Karpas-422 (cell line): ENCODE measurements around the gene ASCL1. TPM values are rescaled to one million over a fixed set of nuclear protein-coding genes. Genes with fewer than 3 reads are reported as not detected.

Experiments used
- DNase-seq: peaks from one replicate; pipeline ENCODE4 v3.0.0-alpha.2; 2015
- H2AFZ ChIP-seq: fragments of 200-600 bp; sonication (generic); 2 replicates; pipeline ENCODE4 v1.6.1; 2014; ENCODE audit warnings: antibody characterized with exemption, low read length, mixed read lengths
- H3K27ac ChIP-seq: fragments of 200-600 bp; sonication (generic); 2 replicates; pipeline ENCODE4 v1.5.1; 2014; ENCODE audit warnings: mild to moderate bottlenecking, low read length, moderate library complexity
- H3K27me3 ChIP-seq: fragments of 200-600 bp; sonication (generic); 2 replicates; pipeline ENCODE4 v1.6.1; 2014; ENCODE audit warnings: low read length, mixed read lengths
- H3K36me3 ChIP-seq: fragments of 200-600 bp; sonication (generic); 2 replicates; pipeline ENCODE4 v1.6.1; 2014; ENCODE audit warnings: low read length, mixed read lengths; ENCODE audit not compliant: insufficient read depth
- H3K4me1 ChIP-seq: fragments of 200-600 bp; sonication (generic); 2 replicates; pipeline ENCODE4 v1.6.1; 2014; ENCODE audit warnings: mild to moderate bottlenecking, low read length, mixed read lengths
- H3K4me2 ChIP-seq: fragments of 200-600 bp; sonication (generic); 2 replicates; pipeline ENCODE4 v1.6.1; 2014; ENCODE audit warnings: low read length, low read depth, mild to moderate bottlenecking; ENCODE audit not compliant: poor library complexity, severe bottlenecking
- H3K4me3 ChIP-seq: fragments of 200-600 bp; sonication (generic); 2 replicates; pipeline ENCODE4 v1.5.1; 2014; ENCODE audit warnings: mild to moderate bottlenecking, antibody characterized with exemption, low read length, mixed read lengths
- H3K79me2 ChIP-seq: fragments of 200-600 bp; sonication (generic); 2 replicates; pipeline ENCODE4 v1.6.1; 2014; ENCODE audit warnings: mild to moderate bottlenecking, low read length, mixed read lengths
- H3K9ac ChIP-seq: fragments of 200-600 bp; sonication (generic); 2 replicates; pipeline ENCODE4 v1.6.0; 2014; ENCODE audit warnings: low read length
- H3K9me2 ChIP-seq: fragments of 200-600 bp; sonication (generic), shearing (Covaris generic); replicated peaks from 2 replicates; pipeline ENCODE4 v1.6.0; 2014; ENCODE audit warnings: mild to moderate bottlenecking, low read length, moderate library complexity; ENCODE audit not compliant: insufficient read depth
- H3K9me3 ChIP-seq: fragments of 300-700, 200-600 bp; sonication (generic); 2 replicates; pipeline ENCODE4 v1.6.1; 2014; ENCODE audit warnings: low read length, mixed read lengths
- H4K20me1 ChIP-seq: fragments of 200-600 bp; sonication (generic); 2 replicates; pipeline ENCODE4 v1.6.1; 2014; ENCODE audit warnings: mild to moderate bottlenecking, antibody characterized with exemption, low read length, low read depth; ENCODE audit not compliant: insufficient read depth
- total RNA-seq: library from RNA; depleted of rRNA; stranded (reverse); fragments of >200 nt; shearing (Covaris generic); gene quantifications from 2 replicates; pipeline ENCODE4 v1.2.3, GENCODE V29; 2014; ENCODE audit warnings: low replicate concordance

The ASCL1 gene
- total RNA-seq, 1 experiment from 2014 or later = not detected

- Histone ChIP-seq H4K20me1 (no peaks in the 10 kb centered on the region), H3K36me3 (no peaks in the 10 kb centered on the region), H3K4me1 (no peaks in the 10 kb centered on the region), H3K27me3 (no peaks in the 10 kb centered on the region), H3K27ac (no peak overlapping the region), H3K9ac (no peak overlapping the region), H3K79me2 (no peaks in the 10 kb centered on the region), H3K4me3 (no peak overlapping the region), H3K9me2 (no peaks in the 10 kb centered on the region), H3K9me3 (no peaks in the 10 kb centered on the region), H2AFZ (no peak overlapping the region), H3K4me2 (no peak overlapping the region)
- DNase-seq = no peak
Observed at GRCh38 chr12:102963796-102964195, 6.3 kb downstream of the ASCL1 start.

- Histone ChIP-seq H3K9me2 (no peaks in the 10 kb centered on the region), H3K27me3 (no peaks in the 10 kb centered on the region), H3K9ac (no peak overlapping the region), H2AFZ (no peak overlapping the region), H3K27ac (no peak overlapping the region), H3K4me2 (no peak overlapping the region), H3K79me2 (no peaks in the 10 kb centered on the region), H3K4me1 (no peaks in the 10 kb centered on the region), H3K36me3 (no peaks in the 10 kb centered on the region), H4K20me1 (no peaks in the 10 kb centered on the region), H3K9me3 (no peaks in the 10 kb centered on the region), H3K4me3 (no peak overlapping the region)
- no peak for DNase-seq
Observed at GRCh38 chr12:102964872-102965271, 7.4 kb downstream of the ASCL1 start.

- no peak overlapping the region for H2AFZ ChIP-seq
- no peak overlapping the region for H3K27ac ChIP-seq
- no peaks in the 10 kb centered on the region for H3K4me1 ChIP-seq
- no peaks in the 10 kb centered on the region for H3K79me2 ChIP-seq
- no peaks in the 10 kb centered on the region for H3K9me2 ChIP-seq
- no peaks in the 10 kb centered on the region for H4K20me1 ChIP-seq
- H3K9ac ChIP-seq = no peak overlapping the region
- no peak overlapping the region for H3K4me2 ChIP-seq
- no peaks in the 10 kb centered on the region for H3K36me3 ChIP-seq
- H3K9me3 ChIP-seq = no peaks in the 10 kb centered on the region
- DNase-seq = no peak
- H3K27me3 ChIP-seq = no peaks in the 10 kb centered on the region
- H3K4me3 ChIP-seq = no peak overlapping the region
Observed at GRCh38 chr12:102965281-102966155, 8.0 kb downstream of the ASCL1 start.

GRCh38 chr12:102966200-102966863 is 8.9 kb downstream of the ASCL1 start:
- Histone ChIP-seq H2AFZ (no peak overlapping the region), H3K9me2 (no peaks in the 10 kb centered on the region), H4K20me1 (no peaks in the 10 kb centered on the region), H3K4me1 (no peaks in the 10 kb centered on the region), H3K4me2 (no peak overlapping the region), H3K36me3 (no peaks in the 10 kb centered on the region), H3K9ac (no peak overlapping the region), H3K27me3 (no peaks in the 10 kb centered on the region), H3K4me3 (no peak overlapping the region), H3K79me2 (no peaks in the 10 kb centered on the region), H3K27ac (no peak overlapping the region), H3K9me3 (no peaks in the 10 kb centered on the region)
- no peak for DNase-seq

- no peak overlapping the region for H2AFZ ChIP-seq
- no peak for DNase-seq
- H3K4me2 ChIP-seq = no peak overlapping the region
- H3K4me1 ChIP-seq = no peaks in the 10 kb centered on the region
- no peak overlapping the region for H3K9ac ChIP-seq
- no peaks in the 10 kb centered on the region for H3K9me3 ChIP-seq
- H3K79me2 ChIP-seq = no peaks in the 10 kb centered on the region
- no peaks in the 10 kb centered on the region for H3K36me3 ChIP-seq
- no peak overlapping the region for H3K4me3 ChIP-seq
- no peak overlapping the region for H3K27ac ChIP-seq
- H3K27me3 ChIP-seq = no peaks in the 10 kb centered on the region
- no peaks in the 10 kb centered on the region for H4K20me1 ChIP-seq
- no peaks in the 10 kb centered on the region for H3K9me2 ChIP-seq
Observed at GRCh38 chr12:102970780-102971179, 13.3 kb downstream of the ASCL1 start.

- no peaks in the 10 kb centered on the region for H3K4me1 ChIP-seq
- no peak overlapping the region for H3K9ac ChIP-seq
- H3K79me2 ChIP-seq = no peaks in the 10 kb centered on the region
- no peaks in the 10 kb centered on the region for H4K20me1 ChIP-seq
- H3K4me2 ChIP-seq = no peak overlapping the region
- no peaks in the 10 kb centered on the region for H3K9me3 ChIP-seq
- no peak for DNase-seq
- H3K36me3 ChIP-seq = no peaks in the 10 kb centered on the region
- H3K27ac ChIP-seq = no peak overlapping the region
- H3K9me2 ChIP-seq = no peaks in the 10 kb centered on the region
- no peak overlapping the region for H3K4me3 ChIP-seq
- no peak overlapping the region for H2AFZ ChIP-seq
- no peaks in the 10 kb centered on the region for H3K27me3 ChIP-seq
Observed at GRCh38 chr12:102971227-102971626, 13.8 kb downstream of the ASCL1 start.

- no peak overlapping the region for H3K9ac ChIP-seq
Observed at GRCh38 chr12:102973583-102973982, 16.1 kb downstream of the ASCL1 start.

GRCh38 chr12:102976609-102977280 is 19.3 kb downstream of the ASCL1 start:
- H3K9me3 ChIP-seq = no peaks in the 10 kb centered on the region
- H3K4me1 ChIP-seq = no peaks in the 10 kb centered on the region
- H3K79me2 ChIP-seq = no peaks in the 10 kb centered on the region
- H3K9ac ChIP-seq = no peak overlapping the region
- no peaks in the 10 kb centered on the region for H3K9me2 ChIP-seq
- no peak overlapping the region for H3K4me3 ChIP-seq
- no peak for DNase-seq
- H3K36me3 ChIP-seq = no peaks in the 10 kb centered on the region
- no peaks in the 10 kb centered on the region for H3K27me3 ChIP-seq
- no peak overlapping the region for H3K27ac ChIP-seq
- H2AFZ ChIP-seq = no peak overlapping the region
- no peaks in the 10 kb centered on the region for H4K20me1 ChIP-seq
- no peak overlapping the region for H3K4me2 ChIP-seq

More at GRCh38 chr12:102973583-102973982, 16.1 kb downstream of the ASCL1 start:
- Histone ChIP-seq H3K4me3 (no peak overlapping the region), H3K9me2 (no peaks in the 10 kb centered on the region), H3K4me2 (no peak overlapping the region), H3K36me3 (no peaks in the 10 kb centered on the region), H4K20me1 (no peaks in the 10 kb centered on the region), H3K79me2 (no peaks in the 10 kb centered on the region), H3K9me3 (no peaks in the 10 kb centered on the region), H2AFZ (no peak overlapping the region), H3K27me3 (no peaks in the 10 kb centered on the region), H3K4me1 (no peaks in the 10 kb centered on the region), H3K27ac (no peak overlapping the region)
- no peak for DNase-seq
